ENCODE data around the gene MOSMO. TPM values are rescaled to one million over a fixed set of nuclear protein-coding genes. Genes with fewer than 3 reads are reported as not detected.

The MOSMO gene
- polyA plus RNA-seq, 1 of the 3 experiments (the other 2 are of a cell fraction) = 8.0 TPM

DNA sequence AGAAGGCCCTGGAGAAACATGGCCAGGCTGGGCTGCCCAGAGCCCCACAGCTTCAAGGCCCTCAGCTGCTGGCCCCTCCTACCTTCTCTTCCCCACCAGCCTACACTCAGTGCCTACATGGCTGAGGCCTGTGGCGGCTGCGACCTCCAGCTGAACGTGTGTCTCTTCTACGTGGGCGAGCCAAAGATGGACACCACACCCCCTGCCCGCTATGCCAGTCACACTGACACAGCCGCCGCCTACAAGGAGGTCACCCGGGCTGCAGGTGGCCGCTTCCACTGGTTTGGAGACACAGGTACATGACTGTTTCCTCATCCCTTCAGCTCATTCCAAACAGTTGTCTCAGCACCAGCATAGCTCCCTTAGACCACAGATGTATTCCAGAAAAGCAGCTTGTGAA is 124.9 kb downstream of the MOSMO start:
- Histone ChIP-seq H3K4me2 (no peak overlapping the region), H3K79me2 (ENCODE audit: insufficient read depth) (no peaks in the 10 kb centered on the region), H2AFZ (ENCODE audit: low read depth) (no peak overlapping the region), H3K36me3 (replicated peaks in 1 of 2; ENCODE audit: control insufficient read depth in 1 of 2, insufficient read depth in 2 of 2, low read length in 1 of 2) (no peaks in the 10 kb centered on the region), H4K20me1 (ENCODE audit: insufficient read depth) (no peaks in the 10 kb centered on the region), H3K9ac (no peak overlapping the region), H3K9me3 (no peaks in the 10 kb centered on the region), H3K4me3 (ENCODE audit: low read depth in 2 of 2, low read length in 1 of 2) (no peak overlapping the region), H3K27ac (ENCODE audit: low read depth in 2 of 2, low read length in 1 of 2) (no peak overlapping the region), H3K9me2 (no peaks in the 10 kb centered on the region), H3K4me1 (ENCODE audit: control insufficient read depth in 1 of 2, insufficient read depth in 2 of 2, low read depth in 1 of 2, low read length in 1 of 2) (no peaks in the 10 kb centered on the region), H3K27me3 (ENCODE audit: insufficient read depth) (peaks cover 8% of the 10 kb centered on the region; the same call in 1 of the 2 replicates), H3F3A (replicated peaks; ENCODE audit: insufficient read depth) (no peaks in the 10 kb centered on the region)
- TF ChIP-seq, protein P1, sequence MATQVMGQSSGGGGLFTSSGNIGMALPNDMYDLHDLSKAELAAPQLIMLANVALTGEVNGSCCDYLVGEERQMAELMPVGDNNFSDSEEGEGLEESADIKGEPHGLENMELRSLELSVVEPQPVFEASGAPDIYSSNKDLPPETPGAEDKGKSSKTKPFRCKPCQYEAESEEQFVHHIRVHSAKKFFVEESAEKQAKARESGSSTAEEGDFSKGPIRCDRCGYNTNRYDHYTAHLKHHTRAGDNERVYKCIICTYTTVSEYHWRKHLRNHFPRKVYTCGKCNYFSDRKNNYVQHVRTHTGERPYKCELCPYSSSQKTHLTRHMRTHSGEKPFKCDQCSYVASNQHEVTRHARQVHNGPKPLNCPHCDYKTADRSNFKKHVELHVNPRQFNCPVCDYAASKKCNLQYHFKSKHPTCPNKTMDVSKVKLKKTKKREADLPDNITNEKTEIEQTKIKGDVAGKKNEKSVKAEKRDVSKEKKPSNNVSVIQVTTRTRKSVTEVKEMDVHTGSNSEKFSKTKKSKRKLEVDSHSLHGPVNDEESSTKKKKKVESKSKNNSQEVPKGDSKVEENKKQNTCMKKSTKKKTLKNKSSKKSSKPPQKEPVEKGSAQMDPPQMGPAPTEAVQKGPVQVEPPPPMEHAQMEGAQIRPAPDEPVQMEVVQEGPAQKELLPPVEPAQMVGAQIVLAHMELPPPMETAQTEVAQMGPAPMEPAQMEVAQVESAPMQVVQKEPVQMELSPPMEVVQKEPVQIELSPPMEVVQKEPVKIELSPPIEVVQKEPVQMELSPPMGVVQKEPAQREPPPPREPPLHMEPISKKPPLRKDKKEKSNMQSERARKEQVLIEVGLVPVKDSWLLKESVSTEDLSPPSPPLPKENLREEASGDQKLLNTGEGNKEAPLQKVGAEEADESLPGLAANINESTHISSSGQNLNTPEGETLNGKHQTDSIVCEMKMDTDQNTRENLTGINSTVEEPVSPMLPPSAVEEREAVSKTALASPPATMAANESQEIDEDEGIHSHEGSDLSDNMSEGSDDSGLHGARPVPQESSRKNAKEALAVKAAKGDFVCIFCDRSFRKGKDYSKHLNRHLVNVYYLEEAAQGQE (IDR thresholded peaks at IDR 0.05; ENCODE audit: low read depth, low read length) = no peak
- no peak for TF ChIP-seq POLR2AphosphoS5 (IDR thresholded peaks at IDR 0.05; ENCODE audit: low read depth, low read length)
- TF ChIP-seq GABPA (IDR thresholded peaks at IDR 0.05; ENCODE audit: low read depth) = no peak
- TF ChIP-seq RXRA (IDR thresholded peaks at IDR 0.05; ENCODE audit: borderline replicate concordance, low read depth) = no peak
- no peak for DNase-seq
- ChIA-PET POLR2A (no interaction called here), CTCF (interaction anchor here (0.6 to 2.0 kb wide), 3 partner anchors 9 to 56 kb away, joined by 3 to 7 read pairs (median 5); no protein-coding TSS in a partner anchor)
- WGBS (ENCODE audit: low lambda C conversion rate) = 46% methylated on average over 5 of the region's 10 CpGs

Other genes with a start within 250 kb of the MOSMO start
- 9.2 and 16.1 TPM in 2 replicates for gene NPIPB4, start 150.4 kb upstream of the MOSMO start, polyA plus RNA-seq (2012; rRNA removed)
- 155 and 220 TPM in 2 replicates for gene UQCRC2, start 54.8 kb upstream of the MOSMO start, polyA plus RNA-seq (2012; rRNA removed)
- gene PDZD9, start 7.0 kb upstream of the MOSMO start, polyA plus RNA-seq (2012; rRNA removed) = not detected in 2 replicates
- gene VWA3A, start 84.4 kb downstream of the MOSMO start, polyA plus RNA-seq (2012; rRNA removed) = not detected in 2 replicates
- not detected in 2 replicates for gene SDR42E2, start 154.4 kb downstream of the MOSMO start, polyA plus RNA-seq (2012; rRNA removed)
- 8.0 and 10.4 TPM in 2 replicates for gene EEF2K, start 198.2 kb downstream of the MOSMO start, polyA plus RNA-seq (2012; rRNA removed)